Ovary (tissue), 3 donors: ENCODE data around the gene ZNF81.

ENCODE experiments used
- CTCF ChIP-seq, 3 donors: fragments of 450-650 bp in 2 of 3; fragments of 200-600 bp in 1 of 3; IDR thresholded peaks; one replicate each; pipeline versions ENCODE4 v1.5.1 to v1.8.0; 2016 to 2022; ENCODE audit warnings: antibody characterized with exemption in 3 of 3, mild to moderate bottlenecking in 1 of 3
- POLR2A ChIP-seq: fragments of 450-650 bp; IDR thresholded peaks from one replicate; pipeline ENCODE4 v1.6.1; 2017; ENCODE audit warnings: antibody characterized with exemption, mild to moderate bottlenecking, moderate library complexity
- donor health status: DM: no; HTN: no; CAD: no.

- TF ChIP-seq CTCF (IDR thresholded peaks at IDR 0.05) (no peak), POLR2A (no peak)
These were observed 20.5 kb upstream of the ZNF81 start for GRCh38 chrX:47815901-47816845.
